Stimulated activated memory B cell treated with anti-CD40 and anti-IgM and Interleukin-4, amounts not matched to agents 10 μg/mL and 1 μg/mL and 100 μg/mL, for 72 hours (primary cell): ENCODE measurements around the gene TPM3.

ENCODE experiments used
- ATAC-seq: fragments of 150-1000 bp; cut with Tn5 transposase; 2 replicates; pipeline ENCODE4 v1.10.0; 2021
- H3K27ac Mint-ChIP-seq: one replicate; pipeline ENCODE4 v1.8.0; 2022; ENCODE audit warnings: mild to moderate bottlenecking, mixed read lengths
- H3K27me3 Mint-ChIP-seq: one replicate; pipeline ENCODE4 v1.8.0; 2022; ENCODE audit warnings: mixed read lengths
- H3K36me3 Mint-ChIP-seq: one replicate; pipeline ENCODE4 v1.8.0; 2022; ENCODE audit warnings: mixed read lengths
- H3K4me1 Mint-ChIP-seq: one replicate; pipeline ENCODE4 v1.8.0; 2022; ENCODE audit warnings: mixed read lengths
- H3K4me3 Mint-ChIP-seq: one replicate; pipeline ENCODE4 v1.8.0; 2022; ENCODE audit warnings: mild to moderate bottlenecking, moderate library complexity, mixed read lengths
- H3K9me3 Mint-ChIP-seq: one replicate; pipeline ENCODE4 v1.8.0; 2022; ENCODE audit warnings: mixed read lengths

TPM3 gene

DNA sequence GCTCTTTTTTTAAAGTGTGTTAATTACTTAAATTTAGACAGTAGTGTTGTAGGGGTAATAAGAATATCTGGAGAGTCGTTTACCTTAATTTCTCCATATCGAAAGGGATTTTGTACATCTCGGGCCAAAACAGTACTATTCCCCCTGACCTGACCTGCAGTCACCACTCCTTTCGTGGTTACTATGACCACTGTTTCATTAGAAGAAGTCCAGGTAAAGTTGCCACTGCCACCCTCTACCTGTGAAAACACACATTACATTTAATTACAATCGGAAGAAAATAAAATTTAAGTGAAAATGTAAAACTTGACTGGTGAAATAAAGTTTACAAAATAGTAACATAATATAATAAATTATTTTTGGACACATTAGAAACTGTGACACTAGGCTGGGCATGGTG, 74.3 kb downstream of the TPM3 start:
- H3K9me3 Mint-ChIP-seq, result peaks cover 2% of the 10 kb centered on the region
- peaks cover 12% of the 10 kb centered on the region for H3K4me1 Mint-ChIP-seq
- no peaks in the 10 kb centered on the region for H3K27me3 Mint-ChIP-seq
- no peaks in the 10 kb centered on the region for H3K36me3 Mint-ChIP-seq
- no peak for ATAC-seq
- no peak overlapping the region for H3K27ac Mint-ChIP-seq
- no peak overlapping the region for H3K4me3 Mint-ChIP-seq

DNA sequence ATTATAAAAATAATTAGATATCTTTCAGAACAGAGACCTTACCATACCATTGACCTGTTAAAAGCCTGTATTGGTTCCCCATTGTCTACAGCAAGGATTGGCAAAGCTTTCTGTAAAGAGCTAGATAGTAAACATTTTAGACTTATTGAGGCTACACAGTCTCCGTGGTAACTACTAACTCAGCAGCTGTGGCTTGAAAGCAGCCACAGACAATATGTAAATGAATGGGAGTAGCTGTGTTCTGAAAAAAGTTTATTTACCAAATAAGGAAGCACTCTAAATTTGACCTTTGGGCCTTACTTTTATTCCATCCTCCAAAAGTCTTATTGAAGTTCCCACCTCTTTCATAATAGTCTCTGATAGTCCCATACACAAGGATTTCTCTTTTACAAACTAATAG, 76.7 kb downstream of the TPM3 start:
- Mint-ChIP-seq H3K27ac (no peak overlapping the region), H3K36me3 (no peaks in the 10 kb centered on the region), H3K4me1 (peaks cover 12% of the 10 kb centered on the region), H3K9me3 (no peaks in the 10 kb centered on the region), H3K4me3 (no peak overlapping the region), H3K27me3 (no peaks in the 10 kb centered on the region)
- ATAC-seq, result no peak
